GM12875 (cell line): Measurements from ENCODE around the gene RLF.

Experiments used
- H3K4me3 ChIP-seq: one replicate; pipeline ENCODE4 v1.5.1; 2011; ENCODE audit warnings: low read depth, low read length, control low read depth
- TF ChIP-seq, protein P1 (sequence below): IDR thresholded peaks from 2 replicates; pipeline ENCODE4 v1.5.1; 2011; ENCODE audit warnings: low read depth, mild to moderate bottlenecking, control low read depth, inconsistent platforms, low read length, moderate library complexity, borderline replicate concordance; ENCODE audit not compliant: insufficient read depth

The RLF gene

DNA sequence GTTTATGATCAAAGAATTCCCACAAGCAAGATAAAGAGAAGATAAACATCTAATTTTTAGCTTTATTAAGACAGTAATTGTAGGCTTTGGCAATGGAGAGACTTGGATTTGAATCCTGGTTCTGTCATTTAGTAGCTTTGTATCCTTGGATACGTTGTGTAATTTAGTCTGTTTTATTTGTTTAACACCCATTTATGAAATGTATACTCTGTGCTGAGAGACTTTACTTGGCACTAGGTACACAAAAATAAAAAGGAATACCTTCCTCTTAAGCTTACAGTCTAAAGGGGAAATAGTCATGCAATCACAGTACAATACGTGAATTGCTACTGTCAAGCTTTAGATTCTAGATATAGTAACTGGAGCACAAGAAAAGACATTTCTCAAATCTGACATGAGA is 120.7 kb downstream of the RLF start:
- TF ChIP-seq, protein P1, sequence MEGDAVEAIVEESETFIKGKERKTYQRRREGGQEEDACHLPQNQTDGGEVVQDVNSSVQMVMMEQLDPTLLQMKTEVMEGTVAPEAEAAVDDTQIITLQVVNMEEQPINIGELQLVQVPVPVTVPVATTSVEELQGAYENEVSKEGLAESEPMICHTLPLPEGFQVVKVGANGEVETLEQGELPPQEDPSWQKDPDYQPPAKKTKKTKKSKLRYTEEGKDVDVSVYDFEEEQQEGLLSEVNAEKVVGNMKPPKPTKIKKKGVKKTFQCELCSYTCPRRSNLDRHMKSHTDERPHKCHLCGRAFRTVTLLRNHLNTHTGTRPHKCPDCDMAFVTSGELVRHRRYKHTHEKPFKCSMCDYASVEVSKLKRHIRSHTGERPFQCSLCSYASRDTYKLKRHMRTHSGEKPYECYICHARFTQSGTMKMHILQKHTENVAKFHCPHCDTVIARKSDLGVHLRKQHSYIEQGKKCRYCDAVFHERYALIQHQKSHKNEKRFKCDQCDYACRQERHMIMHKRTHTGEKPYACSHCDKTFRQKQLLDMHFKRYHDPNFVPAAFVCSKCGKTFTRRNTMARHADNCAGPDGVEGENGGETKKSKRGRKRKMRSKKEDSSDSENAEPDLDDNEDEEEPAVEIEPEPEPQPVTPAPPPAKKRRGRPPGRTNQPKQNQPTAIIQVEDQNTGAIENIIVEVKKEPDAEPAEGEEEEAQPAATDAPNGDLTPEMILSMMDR = no peak
- H3K4me3 ChIP-seq = no peak overlapping the region
